Kidney epithelial cell (primary cell): ENCODE measurements around the gene ROCK2. TPM values are rescaled to one million over a fixed set of nuclear protein-coding genes. Genes with fewer than 3 reads are reported as not detected.
"Not testable (repeated sequence)": the region's sequence is repeated elsewhere in the genome, so short reads cannot be mapped to it uniquely, and the experiment has no call there.

Source experiments
- DNase-seq: peaks from one replicate; pipeline ENCODE4 v3.0.0-alpha.2; 2010; ENCODE audit warnings: low read depth
- H3K27me3 ChIP-seq: 2 replicates; pipeline ENCODE4 v1.6.0; 2011; ENCODE audit warnings: low read length; ENCODE audit not compliant: control insufficient read depth, insufficient read depth
- H3K36me3 ChIP-seq: 2 replicates; pipeline ENCODE4 v1.5.1; 2011; ENCODE audit warnings: low read length; ENCODE audit not compliant: control insufficient read depth, insufficient read depth
- H3K4me3 ChIP-seq: 2 replicates; pipeline ENCODE4 v1.5.1; 2011; ENCODE audit warnings: low read depth, mild to moderate bottlenecking, control low read depth, low read length
- total RNA-seq: library from RNA; depleted of rRNA; stranded (reverse); fragments of >200 nt; gene quantifications from 2 replicates; pipeline ENCODE4 v1.2.3, GENCODE V29; 2015
- TF ChIP-seq, protein P1 (sequence below): IDR thresholded peaks from 2 replicates; pipeline ENCODE4 v1.5.1; 2011; ENCODE audit warnings: mild to moderate bottlenecking, moderate library complexity, low read length, control low read depth, inconsistent platforms; ENCODE audit not compliant: insufficient read depth, poor library complexity, severe bottlenecking

ROCK2 gene
- total RNA-seq, 1 donor from 2014 or later: 26.4 TPM

DNA sequence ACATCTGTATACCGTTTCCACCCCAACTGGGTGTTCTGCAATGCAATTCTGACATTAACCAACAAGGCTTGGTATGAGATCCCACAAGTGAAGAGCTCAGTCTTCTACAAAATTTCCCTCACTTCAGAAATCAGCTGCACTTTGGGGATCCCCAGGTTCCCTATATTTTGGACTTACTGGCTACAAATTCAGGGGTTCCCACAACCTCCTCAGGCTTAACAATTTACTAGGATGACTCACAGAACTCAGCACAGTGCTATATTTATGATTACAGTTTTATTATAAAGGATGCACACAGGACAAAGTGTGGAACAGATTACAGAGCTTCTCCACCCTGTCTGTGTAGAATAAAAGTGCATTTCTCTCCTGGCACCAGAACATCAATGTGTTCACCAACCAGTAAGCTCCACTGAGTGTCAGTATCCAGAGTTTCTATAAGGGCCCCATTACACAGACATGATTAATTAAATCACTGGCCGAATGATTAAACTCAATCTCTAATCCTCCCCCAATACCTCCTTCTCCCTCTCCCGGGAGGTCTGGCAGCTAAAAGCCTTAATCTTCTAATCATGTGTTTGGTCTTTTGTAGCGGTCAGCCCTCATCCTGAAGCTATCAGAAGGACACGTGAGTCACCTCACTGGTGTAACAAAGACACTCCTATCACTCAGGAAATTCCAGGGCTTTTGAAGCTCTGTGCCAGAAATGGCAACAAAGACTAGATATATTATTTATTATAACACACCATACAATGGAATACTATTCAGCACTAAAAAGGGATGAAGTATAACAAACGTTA lies 104.6 kb downstream of the ROCK2 start:
- TF ChIP-seq, protein P1, sequence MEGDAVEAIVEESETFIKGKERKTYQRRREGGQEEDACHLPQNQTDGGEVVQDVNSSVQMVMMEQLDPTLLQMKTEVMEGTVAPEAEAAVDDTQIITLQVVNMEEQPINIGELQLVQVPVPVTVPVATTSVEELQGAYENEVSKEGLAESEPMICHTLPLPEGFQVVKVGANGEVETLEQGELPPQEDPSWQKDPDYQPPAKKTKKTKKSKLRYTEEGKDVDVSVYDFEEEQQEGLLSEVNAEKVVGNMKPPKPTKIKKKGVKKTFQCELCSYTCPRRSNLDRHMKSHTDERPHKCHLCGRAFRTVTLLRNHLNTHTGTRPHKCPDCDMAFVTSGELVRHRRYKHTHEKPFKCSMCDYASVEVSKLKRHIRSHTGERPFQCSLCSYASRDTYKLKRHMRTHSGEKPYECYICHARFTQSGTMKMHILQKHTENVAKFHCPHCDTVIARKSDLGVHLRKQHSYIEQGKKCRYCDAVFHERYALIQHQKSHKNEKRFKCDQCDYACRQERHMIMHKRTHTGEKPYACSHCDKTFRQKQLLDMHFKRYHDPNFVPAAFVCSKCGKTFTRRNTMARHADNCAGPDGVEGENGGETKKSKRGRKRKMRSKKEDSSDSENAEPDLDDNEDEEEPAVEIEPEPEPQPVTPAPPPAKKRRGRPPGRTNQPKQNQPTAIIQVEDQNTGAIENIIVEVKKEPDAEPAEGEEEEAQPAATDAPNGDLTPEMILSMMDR: no peak
- H3K36me3 ChIP-seq: no peaks in the 10 kb centered on the region
- DNase-seq: no peak

GRCh38 chr2:11239147-11239546 lies 105.3 kb downstream of the ROCK2 start:
- no peaks in the 10 kb centered on the region for H3K27me3 ChIP-seq
- no peak overlapping the region for H3K4me3 ChIP-seq
- H3K36me3 ChIP-seq: no peaks in the 10 kb centered on the region
- TF ChIP-seq, protein P1: no peak
- no peak for DNase-seq

More for the DNA sequence above, 104.6 kb downstream of the ROCK2 start:
- H3K27me3 ChIP-seq: no peaks in the 10 kb centered on the region
- H3K4me3 ChIP-seq: no peak overlapping the region

- Histone ChIP-seq H3K4me3 (no peak overlapping the region), H3K36me3 (no peaks in the 10 kb centered on the region), H3K27me3 (no peaks in the 10 kb centered on the region)
- no peak for DNase-seq
- TF ChIP-seq, protein P1: no peak
These were observed 107.3 kb downstream of the ROCK2 start for GRCh38 chr2:11237122-11237521.

DNA sequence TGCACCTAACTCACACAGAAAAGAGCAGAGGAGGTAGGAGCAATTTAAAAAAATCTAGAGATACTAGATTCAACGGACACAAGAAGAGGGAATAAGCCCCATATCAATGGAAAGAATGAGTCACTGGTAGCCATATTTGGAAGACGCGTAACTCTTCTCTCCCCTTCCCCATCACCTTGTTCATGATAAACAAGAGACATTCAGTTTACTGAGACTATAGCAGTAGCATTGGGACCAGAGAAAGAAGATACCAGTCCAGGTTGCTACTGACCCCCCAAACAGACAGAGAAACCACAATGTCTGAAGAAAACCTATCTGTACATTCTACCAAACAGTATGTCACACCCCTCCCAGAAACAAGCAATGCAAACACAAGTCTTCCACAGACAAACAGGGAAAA lies 108.1 kb downstream of the ROCK2 start:
- no peaks in the 10 kb centered on the region for H3K36me3 ChIP-seq
- no peak for DNase-seq
- H3K27me3 ChIP-seq: no peaks in the 10 kb centered on the region
- TF ChIP-seq, protein P1: no peak
- H3K4me3 ChIP-seq: no peak overlapping the region

- H3K27me3 ChIP-seq: no peaks in the 10 kb centered on the region
- no peaks in the 10 kb centered on the region for H3K36me3 ChIP-seq
- H3K4me3 ChIP-seq: no peak overlapping the region
- no peak for DNase-seq
- TF ChIP-seq, protein P1: no peak
These were observed 108.9 kb downstream of the ROCK2 start for GRCh38 chr2:11235583-11235982.

- no peaks in the 10 kb centered on the region for H3K27me3 ChIP-seq
- no peak for DNase-seq
- H3K4me3 ChIP-seq: no peak overlapping the region
- TF ChIP-seq, protein P1: no peak
- no peaks in the 10 kb centered on the region for H3K36me3 ChIP-seq
These were observed 110.1 kb downstream of the ROCK2 start for GRCh38 chr2:11234309-11234708.

- H3K36me3 ChIP-seq, DNase-seq, H3K4me3 ChIP-seq, H3K27me3 ChIP-seq: not testable (repeated sequence)
These were observed 113.2 kb downstream of the ROCK2 start for GRCh38 chr2:11231193-11231592.
